ENCODE measurements around the gene ARHGEF1.

DNA sequence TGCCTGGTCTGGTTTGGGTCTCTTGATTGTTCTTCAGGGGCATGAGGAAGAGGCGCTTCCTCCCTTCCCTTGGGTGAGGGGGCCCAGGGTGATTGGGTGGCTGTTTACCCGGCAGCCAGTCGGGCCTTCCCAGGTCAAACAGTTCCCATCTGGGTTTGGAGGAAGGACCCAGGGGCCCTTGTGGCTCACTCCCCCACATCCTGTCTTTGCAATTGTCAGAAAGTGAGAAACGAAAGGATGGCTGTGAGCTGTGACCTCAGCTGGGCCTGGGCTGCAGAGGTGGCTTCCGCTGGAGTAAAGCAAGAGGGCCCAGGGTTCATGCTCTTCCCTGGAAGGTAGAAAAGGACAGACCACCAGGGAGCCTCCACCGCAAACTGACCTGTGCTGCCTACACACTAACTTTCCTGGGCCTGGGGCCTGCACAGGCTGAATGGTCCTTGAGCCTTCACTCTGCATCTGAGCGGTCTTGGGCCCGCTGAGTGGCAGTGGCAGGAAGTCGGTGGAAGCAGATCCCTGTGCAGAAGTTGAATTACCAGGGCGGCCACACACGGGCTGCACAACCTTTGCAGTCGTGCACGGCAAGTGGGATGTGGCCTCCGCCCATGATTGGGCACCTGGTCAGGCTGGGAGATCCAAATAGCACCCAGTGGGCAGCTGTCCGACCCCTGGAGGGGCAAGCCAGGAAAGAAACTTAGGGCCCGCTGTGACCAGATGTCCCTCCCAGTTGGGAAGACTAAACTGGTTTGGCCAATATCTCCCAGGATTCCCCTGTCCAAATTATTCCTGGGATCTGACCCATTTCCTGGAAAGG is 11.2 kb upstream of the ARHGEF1 start:
- TF ChIP-seq, protein P1, sequence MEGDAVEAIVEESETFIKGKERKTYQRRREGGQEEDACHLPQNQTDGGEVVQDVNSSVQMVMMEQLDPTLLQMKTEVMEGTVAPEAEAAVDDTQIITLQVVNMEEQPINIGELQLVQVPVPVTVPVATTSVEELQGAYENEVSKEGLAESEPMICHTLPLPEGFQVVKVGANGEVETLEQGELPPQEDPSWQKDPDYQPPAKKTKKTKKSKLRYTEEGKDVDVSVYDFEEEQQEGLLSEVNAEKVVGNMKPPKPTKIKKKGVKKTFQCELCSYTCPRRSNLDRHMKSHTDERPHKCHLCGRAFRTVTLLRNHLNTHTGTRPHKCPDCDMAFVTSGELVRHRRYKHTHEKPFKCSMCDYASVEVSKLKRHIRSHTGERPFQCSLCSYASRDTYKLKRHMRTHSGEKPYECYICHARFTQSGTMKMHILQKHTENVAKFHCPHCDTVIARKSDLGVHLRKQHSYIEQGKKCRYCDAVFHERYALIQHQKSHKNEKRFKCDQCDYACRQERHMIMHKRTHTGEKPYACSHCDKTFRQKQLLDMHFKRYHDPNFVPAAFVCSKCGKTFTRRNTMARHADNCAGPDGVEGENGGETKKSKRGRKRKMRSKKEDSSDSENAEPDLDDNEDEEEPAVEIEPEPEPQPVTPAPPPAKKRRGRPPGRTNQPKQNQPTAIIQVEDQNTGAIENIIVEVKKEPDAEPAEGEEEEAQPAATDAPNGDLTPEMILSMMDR (IDR thresholded peaks at IDR 0.05 in 4 of 5, conservative IDR thresholded peaks at IDR 0.05 in 1 of 5), result no peak
- TF ChIP-seq POLR2A (IDR thresholded peaks at IDR 0.05), result no peak
